SK-N-SH treated with all-trans-retinoic acid at 6 μM for 48 hours (cell line): Measurements from ENCODE around the gene PRRG3.

ENCODE experiments used
- ATAC-seq: fragments of 200-7000 bp; cut with Tn5 transposase; 3 replicates; pipeline ENCODE4 v1.9.1; 2020; ENCODE audit warnings: mild to moderate bottlenecking, moderate library complexity
- BACH2 ChIP-seq: fragments of 250-450 bp; sonication (Bioruptor Pico); IDR thresholded peaks from 2 replicates; pipeline ENCODE4 v1.9.0; 2021; ENCODE audit warnings: mild to moderate bottlenecking, borderline replicate concordance
- CREB5 ChIP-seq: fragments of 250-450 bp; sonication (Bioruptor Pico); IDR thresholded peaks from 2 replicates; pipeline ENCODE4 v1.5.1; 2020; ENCODE audit warnings: low read depth, mild to moderate bottlenecking, moderate library complexity
- CSDC2 ChIP-seq: fragments of 250-450 bp; sonication (Bioruptor Pico); IDR thresholded peaks from 2 replicates; pipeline ENCODE4 v1.5.0; 2020; ENCODE audit warnings: mild to moderate bottlenecking, moderate library complexity
- CSRNP3 ChIP-seq: fragments of 250-450 bp; sonication (Bioruptor Pico); IDR thresholded peaks from 2 replicates; pipeline ENCODE4 v1.5.1; 2021; ENCODE audit warnings: mild to moderate bottlenecking, moderate library complexity
- ESRRG ChIP-seq: fragments of 250-450 bp; sonication (Bioruptor Pico); IDR thresholded peaks from 2 replicates; pipeline ENCODE4 v1.6.1; 2021; ENCODE audit warnings: mild to moderate bottlenecking
- GLIS3 ChIP-seq: fragments of 250-450 bp; sonication (Bioruptor Pico); IDR thresholded peaks from 2 replicates; pipeline ENCODE4 v1.5.0; 2020; ENCODE audit warnings: mild to moderate bottlenecking, moderate library complexity
- ISL1 ChIP-seq: fragments of 250-450 bp; sonication (Bioruptor Pico); IDR thresholded peaks from 2 replicates; pipeline ENCODE4 v2.1.2; 2022; ENCODE audit warnings: mild to moderate bottlenecking, moderate library complexity
- OSR1 ChIP-seq: fragments of 250-450 bp; sonication (Bioruptor Pico); IDR thresholded peaks from 2 replicates; pipeline ENCODE4 v1.8.0; 2022; ENCODE audit warnings: moderate library complexity, mild to moderate bottlenecking, inconsistent platforms
- PATZ1 ChIP-seq: fragments of 250-450 bp; sonication (Bioruptor Pico); IDR thresholded peaks from 2 replicates; pipeline ENCODE4 v1.8.0; 2020; ENCODE audit warnings: mild to moderate bottlenecking, moderate library complexity, borderline replicate concordance
- POU6F1 ChIP-seq: fragments of 250-450 bp; sonication (Bioruptor Pico); IDR thresholded peaks from 2 replicates; pipeline ENCODE4 v1.8.0; 2021; ENCODE audit warnings: low read depth, mild to moderate bottlenecking, moderate library complexity, borderline replicate concordance
- PPARA ChIP-seq: fragments of 250-450 bp; sonication (Bioruptor Pico); IDR thresholded peaks from 2 replicates; pipeline ENCODE4 v1.5.0; 2020; ENCODE audit warnings: mild to moderate bottlenecking, borderline replicate concordance
- RARB ChIP-seq: fragments of 250-450 bp; sonication (Bioruptor Pico); IDR thresholded peaks from 2 replicates; pipeline ENCODE4 v1.8.0; 2021; ENCODE audit warnings: mild to moderate bottlenecking, moderate library complexity
- SNAI2 ChIP-seq: fragments of 250-450 bp; sonication (Bioruptor Pico); IDR thresholded peaks from 2 replicates; pipeline ENCODE4 v1.5.0; 2020; ENCODE audit warnings: mild to moderate bottlenecking, moderate library complexity
- TCF4 ChIP-seq: fragments of 250-450 bp; sonication (Bioruptor Pico); IDR thresholded peaks from 2 replicates; pipeline ENCODE4 v1.8.0; 2021; ENCODE audit warnings: mild to moderate bottlenecking, moderate library complexity, borderline replicate concordance
- TOX ChIP-seq: fragments of 250-450 bp; sonication (Bioruptor Pico); IDR thresholded peaks from 2 replicates; pipeline ENCODE4 v1.8.0; 2021; ENCODE audit warnings: mild to moderate bottlenecking, moderate library complexity, borderline replicate concordance
- TSHZ2 ChIP-seq: fragments of 250-450 bp; sonication (Bioruptor Pico); IDR thresholded peaks from 2 replicates; pipeline ENCODE4 v1.5.0; 2020; ENCODE audit warnings: mild to moderate bottlenecking, moderate library complexity
- ZFP3 ChIP-seq: fragments of 250-450 bp; sonication (Bioruptor Pico); IDR thresholded peaks from 2 replicates; pipeline ENCODE4 v1.5.0; 2020; ENCODE audit warnings: mild to moderate bottlenecking, moderate library complexity
- ZFP30 ChIP-seq: fragments of 450-650 bp; formaldehyde crosslinking; IDR thresholded peaks from 2 replicates; pipeline ENCODE4 v1.5.0; 2022; ENCODE audit warnings: mild to moderate bottlenecking, moderate library complexity
- ZNF70 ChIP-seq: fragments of 450-650 bp; formaldehyde crosslinking; IDR thresholded peaks from 2 replicates; pipeline ENCODE4 v1.5.0; 2020; ENCODE audit warnings: mild to moderate bottlenecking, moderate library complexity
- ZNF8 ChIP-seq: fragments of 450-650 bp; formaldehyde crosslinking; IDR thresholded peaks from 2 replicates; pipeline ENCODE4 v1.5.0; 2020; ENCODE audit warnings: mild to moderate bottlenecking, moderate library complexity

PRRG3 gene

GRCh38 chrX:151713849-151714248 lies 18.6 kb downstream of the PRRG3 start:
- TF ChIP-seq CREB5 (CRISPR knock-in tag): no peak
- TF ChIP-seq TOX: no peak
- no peak for TF ChIP-seq ZNF8 (CRISPR knock-in tag)
- no peak for TF ChIP-seq CSDC2 (CRISPR knock-in tag)
- no peak for TF ChIP-seq RARB (CRISPR knock-in tag)
- no peak for TF ChIP-seq SNAI2
- TF ChIP-seq PATZ1 (CRISPR knock-in tag): no peak
- TF ChIP-seq ZFP30 (CRISPR knock-in tag): no peak
- peak; percentile 80 for ATAC-seq

GRCh38 chrX:151714362-151714761 lies 19.1 kb downstream of the PRRG3 start:
- TF ChIP-seq ZFP30 (CRISPR knock-in tag): no peak
- TF ChIP-seq ESRRG (CRISPR knock-in tag): no peak
- no peak for TF ChIP-seq CSRNP3
- no peak for TF ChIP-seq CSDC2 (CRISPR knock-in tag)
- no peak for TF ChIP-seq TSHZ2 (CRISPR knock-in tag)
- TF ChIP-seq TOX: no peak
- TF ChIP-seq RARB (CRISPR knock-in tag): no peak
- TF ChIP-seq ZNF8 (CRISPR knock-in tag): no peak
- TF ChIP-seq PPARA (CRISPR knock-in tag): no peak
- no peak for TF ChIP-seq ZNF70 (CRISPR knock-in tag)
- TF ChIP-seq BACH2 (CRISPR knock-in tag): no peak
- no peak for TF ChIP-seq POU6F1
- TF ChIP-seq GLIS3 (CRISPR knock-in tag): no peak
- no peak for TF ChIP-seq OSR1
- TF ChIP-seq ISL1 (CRISPR knock-in tag): no peak
- no peak for TF ChIP-seq TCF4 (CRISPR knock-in tag)
- TF ChIP-seq, all 23 proteins: peak for 0
- no peak for ATAC-seq

- ATAC-seq: no peak
- no peak for TF ChIP-seq POU6F1
- TF ChIP-seq ESRRG (CRISPR knock-in tag): no peak
- TF ChIP-seq CREB5 (CRISPR knock-in tag): no peak
- no peak for TF ChIP-seq BACH2 (CRISPR knock-in tag)
- no peak for TF ChIP-seq ZFP3 (CRISPR knock-in tag)
- no peak for TF ChIP-seq TSHZ2 (CRISPR knock-in tag)
Measured at GRCh38 chrX:151715752-151716151, 20.5 kb downstream of the PRRG3 start, which contains the start of gene FATE1. TSS of gene FATE1 (plus strand) at chrX:151716035. CDS start at chrX:151716120, 85 bp downstream.
